ENCODE results near the gene UTS2R.
"Not testable (repeated sequence)": the region's sequence is repeated elsewhere in the genome, so short reads cannot be mapped to it uniquely, and the experiment has no call there.

UTS2R gene

GRCh38 chr17:82346342-82347300, 24.9 kb upstream of the UTS2R start:
- no peaks in the 10 kb centered on the region for H3K36me3 ChIP-seq
- no peak for DNase-seq
- TF ChIP-seq, protein P1, sequence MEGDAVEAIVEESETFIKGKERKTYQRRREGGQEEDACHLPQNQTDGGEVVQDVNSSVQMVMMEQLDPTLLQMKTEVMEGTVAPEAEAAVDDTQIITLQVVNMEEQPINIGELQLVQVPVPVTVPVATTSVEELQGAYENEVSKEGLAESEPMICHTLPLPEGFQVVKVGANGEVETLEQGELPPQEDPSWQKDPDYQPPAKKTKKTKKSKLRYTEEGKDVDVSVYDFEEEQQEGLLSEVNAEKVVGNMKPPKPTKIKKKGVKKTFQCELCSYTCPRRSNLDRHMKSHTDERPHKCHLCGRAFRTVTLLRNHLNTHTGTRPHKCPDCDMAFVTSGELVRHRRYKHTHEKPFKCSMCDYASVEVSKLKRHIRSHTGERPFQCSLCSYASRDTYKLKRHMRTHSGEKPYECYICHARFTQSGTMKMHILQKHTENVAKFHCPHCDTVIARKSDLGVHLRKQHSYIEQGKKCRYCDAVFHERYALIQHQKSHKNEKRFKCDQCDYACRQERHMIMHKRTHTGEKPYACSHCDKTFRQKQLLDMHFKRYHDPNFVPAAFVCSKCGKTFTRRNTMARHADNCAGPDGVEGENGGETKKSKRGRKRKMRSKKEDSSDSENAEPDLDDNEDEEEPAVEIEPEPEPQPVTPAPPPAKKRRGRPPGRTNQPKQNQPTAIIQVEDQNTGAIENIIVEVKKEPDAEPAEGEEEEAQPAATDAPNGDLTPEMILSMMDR (IDR thresholded peaks at IDR 0.05) = no peak
- no peak overlapping the region for H3K27ac ChIP-seq
- no peak overlapping the region for H3K4me3 ChIP-seq
- peaks cover 0 to 8% (median under 1%) of the 10 kb centered on the region in 4 donors for H3K4me1 ChIP-seq
- intact Hi-C loops (cut with DNase I; ENCODE audit: low total_unique reads) = no loop called here
- peaks cover 0 to 64% of the 10 kb centered on the region in 2 donors for H3K27me3 ChIP-seq
- H3K9me3 ChIP-seq = no peaks in the 10 kb centered on the region

DNA sequence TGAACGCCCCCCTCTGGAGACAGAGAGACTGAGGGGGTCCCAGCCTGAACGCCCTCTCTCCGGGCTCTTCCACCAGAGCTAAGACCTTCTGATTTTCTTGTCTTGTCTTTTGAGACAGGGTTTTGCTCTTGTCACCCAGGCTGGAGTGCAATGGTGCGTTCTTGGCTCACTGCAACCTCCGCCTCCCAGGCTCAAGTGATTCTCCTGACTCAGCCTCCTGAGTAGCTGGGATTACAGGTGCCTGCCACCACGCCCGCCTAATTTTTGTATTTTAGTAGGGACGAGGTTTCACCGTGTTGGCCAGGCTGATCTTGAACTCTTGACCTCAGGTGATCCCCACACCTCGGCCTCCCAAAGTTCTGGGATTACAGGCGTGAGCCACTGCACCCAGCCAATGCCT, 23.6 kb upstream of the UTS2R start:
- H3K4me3 ChIP-seq; intact Hi-C loops (cut with DNase I; ENCODE audit: low total_unique reads); H3K4me1 ChIP-seq; DNase-seq; H3K36me3 ChIP-seq; H3K9me3 ChIP-seq; H3K27ac ChIP-seq: not testable (repeated sequence)
- H3K27me3 ChIP-seq = peaks cover 0 to 67% of the 10 kb centered on the region in 2 donors

DNA sequence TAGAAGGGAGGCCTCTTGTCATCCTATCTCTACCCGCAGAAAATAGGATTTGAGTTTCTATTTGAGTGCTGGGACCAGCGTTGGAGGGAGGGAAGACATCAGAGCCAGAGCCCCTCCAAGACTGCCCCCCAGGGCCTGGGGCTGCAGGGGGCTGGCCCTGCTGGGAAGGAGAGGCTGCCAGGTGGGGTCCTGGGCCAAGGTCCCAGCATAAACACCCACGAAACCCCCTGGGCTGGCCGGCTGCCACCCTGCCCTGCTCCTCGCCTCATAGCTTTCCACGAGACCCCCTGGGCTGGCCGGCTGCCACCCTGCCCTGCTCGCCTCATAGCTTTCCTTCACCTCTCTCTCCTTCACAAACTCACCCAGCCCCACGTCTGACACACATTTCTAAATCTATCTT, 23.1 kb upstream of the UTS2R start:
- no peak for DNase-seq
- peaks cover 0 to 8% (median 4%) of the 10 kb centered on the region in 4 donors for H3K4me1 ChIP-seq
- TF ChIP-seq, protein P1 (IDR thresholded peaks at IDR 0.05) = no peak
- no peak overlapping the region for H3K4me3 ChIP-seq
- no peak overlapping the region for H3K27ac ChIP-seq
- H3K27me3 ChIP-seq = peaks cover 0 to 67% of the 10 kb centered on the region in 2 donors
- no peaks in the 10 kb centered on the region for H3K9me3 ChIP-seq
- H3K36me3 ChIP-seq = no peaks in the 10 kb centered on the region
- intact Hi-C loops (cut with DNase I; ENCODE audit: low total_unique reads) = no loop called here

- Histone ChIP-seq H3K4me1 (peaks cover 0 to 8% (median 4%) of the 10 kb centered on the region in 4 donors), H3K36me3 (no peaks in the 10 kb centered on the region), H3K27ac (no peak overlapping the region), H3K4me3 (no peak overlapping the region), H3K27me3 (peaks cover 0 to 69% of the 10 kb centered on the region in 2 donors), H3K9me3 (no peaks in the 10 kb centered on the region)
- intact Hi-C loops (cut with DNase I; ENCODE audit: low total_unique reads) = no loop called here
- DNase-seq = no peak
- TF ChIP-seq, protein P1 (IDR thresholded peaks at IDR 0.05) = no peak
Observed at GRCh38 chr17:82348866-82349265, 22.7 kb upstream of the UTS2R start.

GRCh38 chr17:82349287-82349701, 22.3 kb upstream of the UTS2R start:
- intact Hi-C loops (cut with DNase I; ENCODE audit: low total_unique reads) = no loop called here

More at GRCh38 chr17:82349287-82349701, 22.3 kb upstream of the UTS2R start:
- H3K36me3 ChIP-seq = no peaks in the 10 kb centered on the region
- H3K4me1 ChIP-seq = peaks cover 0 to 8% (median 4%) of the 10 kb centered on the region in 4 donors
- H3K9me3 ChIP-seq = no peaks in the 10 kb centered on the region
- no peak overlapping the region for H3K4me3 ChIP-seq
- TF ChIP-seq, protein P1 (IDR thresholded peaks at IDR 0.05) = no peak
- peaks cover 0 to 70% of the 10 kb centered on the region in 2 donors for H3K27me3 ChIP-seq
- DNase-seq = no peak
- H3K27ac ChIP-seq = no peak overlapping the region
